Osteoblast (primary cell): ENCODE measurements around the gene C9orf153. TPM values are rescaled to one million over a fixed set of nuclear protein-coding genes. Genes with fewer than 3 reads are reported as not detected.

ENCODE experiments used
- DNase-seq: peaks from one replicate; pipeline ENCODE4 v3.0.0; 2011; ENCODE audit warnings: low spot score, mixed read lengths; ENCODE audit not compliant: insufficient read length; ENCODE audit errors: missing footprints
- H2AFZ ChIP-seq: 2 replicates; pipeline ENCODE4 v1.6.0; 2011; ENCODE audit warnings: mild to moderate bottlenecking, low read length
- H3K27ac ChIP-seq: 2 replicates; pipeline ENCODE4 v1.5.1; 2011; ENCODE audit warnings: mild to moderate bottlenecking, low read depth, low read length, moderate library complexity
- H3K27me3 ChIP-seq: 2 replicates; pipeline ENCODE4 v1.6.0; 2012; ENCODE audit warnings: mild to moderate bottlenecking, control low read depth, inconsistent platforms, low read length, moderate library complexity; ENCODE audit not compliant: insufficient read depth
- H3K36me3 ChIP-seq: 2 replicates; pipeline ENCODE4 v1.5.1; 2011; ENCODE audit warnings: mild to moderate bottlenecking, low read length, control low read depth, moderate library complexity; ENCODE audit not compliant: insufficient read depth
- H3K4me1 ChIP-seq: 2 replicates; pipeline ENCODE4 v1.5.1; 2011; ENCODE audit warnings: mild to moderate bottlenecking, low read length, control low read depth, moderate library complexity; ENCODE audit not compliant: insufficient read depth
- H3K4me2 ChIP-seq: 2 replicates; pipeline ENCODE4 v1.6.0; 2011; ENCODE audit warnings: mild to moderate bottlenecking, low read length; ENCODE audit not compliant: insufficient read depth
- H3K4me3 ChIP-seq: fragments of 200-600 bp; sonication (generic); 3 replicates; pipeline ENCODE4 v1.5.1; 2012; ENCODE audit warnings: mild to moderate bottlenecking, low read length, inconsistent platforms; ENCODE audit not compliant: insufficient read depth
- H3K79me2 ChIP-seq: 2 replicates; pipeline ENCODE4 v1.6.0; 2012; ENCODE audit warnings: mild to moderate bottlenecking, low read length, control low read depth, inconsistent platforms; ENCODE audit not compliant: insufficient read depth
- H3K9me3 ChIP-seq: 2 replicates; pipeline ENCODE4 v1.5.1; 2011; ENCODE audit warnings: low read depth, low read length, control low read depth
- H4K20me1 ChIP-seq: 2 replicates; pipeline ENCODE4 v1.6.0; 2012; ENCODE audit warnings: mild to moderate bottlenecking, low read length, control low read depth; ENCODE audit not compliant: insufficient read depth
- total RNA-seq: library from RNA; depleted of rRNA; stranded (reverse); fragments of >200 nt; gene quantifications from 2 replicates; pipeline ENCODE4 v1.2.3, GENCODE V29; 2012
- TF ChIP-seq, protein P1 (sequence below): IDR thresholded peaks from 2 replicates; pipeline ENCODE4 v1.5.1; 2011; ENCODE audit warnings: mild to moderate bottlenecking, low read depth, low read length, moderate library complexity; ENCODE audit errors: extremely low read depth

Gene C9orf153
- total RNA-seq, 1 donor, result under 0.01 TPM

DNA sequence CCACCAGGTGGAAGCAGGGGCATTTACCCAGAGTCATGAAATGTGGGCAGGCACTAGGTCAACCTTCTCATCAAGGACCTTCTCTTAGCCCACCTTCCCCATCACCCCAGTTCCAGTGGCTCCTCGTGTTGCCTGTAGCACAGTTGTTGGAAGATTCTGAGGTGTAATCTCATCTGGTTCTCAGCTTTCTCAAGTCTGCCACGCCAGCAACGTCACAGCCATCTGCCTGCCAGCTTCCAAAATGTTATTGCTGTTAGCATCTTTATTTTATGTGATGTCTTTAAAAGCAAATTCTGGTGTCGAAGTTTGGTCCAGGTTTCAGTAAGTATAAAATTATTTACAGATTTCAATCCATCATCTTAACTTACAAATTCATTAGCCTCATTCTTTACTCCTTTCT lies 10.7 kb downstream of the C9orf153 start:
- no peaks in the 10 kb centered on the region for H3K27me3 ChIP-seq
- no peaks in the 10 kb centered on the region for H3K4me1 ChIP-seq
- H3K4me3 ChIP-seq, result no peak overlapping the region
- H2AFZ ChIP-seq, result no peak overlapping the region
- no peaks in the 10 kb centered on the region for H3K9me3 ChIP-seq
- DNase-seq, result no peak
- H3K36me3 ChIP-seq, result no peaks in the 10 kb centered on the region
- no peak overlapping the region for H3K27ac ChIP-seq
- no peaks in the 10 kb centered on the region for H3K79me2 ChIP-seq
- no peak overlapping the region for H3K4me2 ChIP-seq
- no peaks in the 10 kb centered on the region for H4K20me1 ChIP-seq
- TF ChIP-seq, protein P1, sequence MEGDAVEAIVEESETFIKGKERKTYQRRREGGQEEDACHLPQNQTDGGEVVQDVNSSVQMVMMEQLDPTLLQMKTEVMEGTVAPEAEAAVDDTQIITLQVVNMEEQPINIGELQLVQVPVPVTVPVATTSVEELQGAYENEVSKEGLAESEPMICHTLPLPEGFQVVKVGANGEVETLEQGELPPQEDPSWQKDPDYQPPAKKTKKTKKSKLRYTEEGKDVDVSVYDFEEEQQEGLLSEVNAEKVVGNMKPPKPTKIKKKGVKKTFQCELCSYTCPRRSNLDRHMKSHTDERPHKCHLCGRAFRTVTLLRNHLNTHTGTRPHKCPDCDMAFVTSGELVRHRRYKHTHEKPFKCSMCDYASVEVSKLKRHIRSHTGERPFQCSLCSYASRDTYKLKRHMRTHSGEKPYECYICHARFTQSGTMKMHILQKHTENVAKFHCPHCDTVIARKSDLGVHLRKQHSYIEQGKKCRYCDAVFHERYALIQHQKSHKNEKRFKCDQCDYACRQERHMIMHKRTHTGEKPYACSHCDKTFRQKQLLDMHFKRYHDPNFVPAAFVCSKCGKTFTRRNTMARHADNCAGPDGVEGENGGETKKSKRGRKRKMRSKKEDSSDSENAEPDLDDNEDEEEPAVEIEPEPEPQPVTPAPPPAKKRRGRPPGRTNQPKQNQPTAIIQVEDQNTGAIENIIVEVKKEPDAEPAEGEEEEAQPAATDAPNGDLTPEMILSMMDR, result no peak

DNA sequence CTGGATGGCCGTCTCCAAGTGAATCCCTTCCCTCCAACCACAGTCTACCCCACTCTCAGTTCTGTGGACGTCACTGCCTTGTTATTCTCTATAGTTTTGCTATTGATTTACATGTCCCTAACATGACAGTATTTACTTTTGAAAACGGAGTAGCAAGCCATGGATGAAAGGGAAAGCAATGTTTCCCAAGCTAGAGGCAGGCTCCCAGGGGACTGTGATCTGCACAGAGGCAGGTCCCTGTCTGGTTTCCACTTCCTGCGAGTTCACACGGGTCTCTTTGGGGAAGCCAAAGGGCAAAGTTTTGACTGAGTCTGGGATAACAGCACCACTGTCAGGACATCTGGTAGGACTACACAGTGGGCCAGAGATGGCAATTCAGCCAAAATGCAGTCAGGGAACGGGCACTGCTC lies 12.7 kb downstream of the C9orf153 start:
- no peaks in the 10 kb centered on the region for H3K79me2 ChIP-seq
- H3K4me3 ChIP-seq, result peak overlapping the region; percentile 42
- H3K4me1 ChIP-seq, result no peaks in the 10 kb centered on the region
- H3K27ac ChIP-seq, result no peak overlapping the region
- H2AFZ ChIP-seq, result peak overlapping the region; percentile 52
- H3K36me3 ChIP-seq, result no peaks in the 10 kb centered on the region
- no peak for DNase-seq
- H3K9me3 ChIP-seq, result no peaks in the 10 kb centered on the region
- H4K20me1 ChIP-seq, result no peaks in the 10 kb centered on the region
- H3K4me2 ChIP-seq, result peak overlapping the region; percentile 68
- H3K27me3 ChIP-seq, result no peaks in the 10 kb centered on the region
- TF ChIP-seq, protein P1, result peak; percentile 34

DNA sequence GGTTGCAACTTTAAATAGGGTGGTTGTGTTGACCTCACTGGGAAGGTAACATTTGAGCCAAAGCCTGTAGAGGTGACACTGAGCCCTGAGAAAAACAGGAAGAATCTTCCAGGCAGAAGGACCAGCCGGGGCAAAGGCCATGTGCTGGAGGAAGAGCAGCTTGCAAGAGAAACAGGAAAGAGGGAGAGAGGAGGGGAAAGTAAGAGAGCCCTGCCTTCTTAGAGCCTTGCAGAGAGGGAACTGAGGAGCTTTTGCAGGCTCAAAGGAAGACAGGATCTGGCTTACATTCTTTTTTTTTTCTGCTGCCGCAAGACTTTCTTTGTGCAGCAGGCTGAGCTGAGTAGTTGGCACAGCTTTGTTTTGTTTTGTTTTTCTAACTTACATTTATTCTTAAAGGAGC lies 17.4 kb downstream of the C9orf153 start:
- Histone ChIP-seq H3K79me2 (no peaks in the 10 kb centered on the region), H3K36me3 (no peaks in the 10 kb centered on the region), H4K20me1 (no peaks in the 10 kb centered on the region), H2AFZ (no peak overlapping the region), H3K9me3 (no peaks in the 10 kb centered on the region), H3K4me3 (no peak overlapping the region), H3K27me3 (no peaks in the 10 kb centered on the region), H3K4me1 (no peaks in the 10 kb centered on the region), H3K27ac (no peak overlapping the region), H3K4me2 (no peak overlapping the region)
- DNase-seq, result no peak
- TF ChIP-seq, protein P1, result no peak

DNA sequence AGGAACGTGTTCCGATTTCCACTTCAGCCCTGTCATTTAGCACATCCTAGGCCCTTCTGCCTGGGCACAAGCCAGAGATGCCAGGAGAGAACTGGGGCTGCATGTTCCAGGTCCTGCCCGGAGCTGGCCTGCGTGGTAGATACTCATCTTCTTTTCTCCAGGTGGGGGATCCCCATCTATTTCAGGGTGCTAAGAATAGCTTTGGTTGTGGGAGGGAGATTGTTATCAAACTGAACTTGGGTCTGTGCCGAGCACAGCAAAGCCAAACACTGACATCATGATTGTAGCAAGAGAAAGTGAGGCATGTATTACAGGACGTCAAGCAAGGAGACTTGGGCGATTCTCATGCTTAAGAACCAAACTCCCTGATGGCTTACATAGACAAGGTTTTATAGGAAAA lies 18.2 kb downstream of the C9orf153 start:
- Histone ChIP-seq H3K4me3 (no peak overlapping the region), H3K79me2 (no peaks in the 10 kb centered on the region), H3K27me3 (no peaks in the 10 kb centered on the region), H3K4me1 (no peaks in the 10 kb centered on the region), H3K9me3 (no peaks in the 10 kb centered on the region), H3K4me2 (no peak overlapping the region), H3K36me3 (no peaks in the 10 kb centered on the region), H4K20me1 (no peaks in the 10 kb centered on the region), H2AFZ (no peak overlapping the region), H3K27ac (no peak overlapping the region)
- DNase-seq, result no peak
- TF ChIP-seq, protein P1, result no peak
